Activated CD4-positive, alpha-beta T cell treated with anti-CD3 and anti-CD28 coated beads, Interleukin-2, amount 50 U/mL, for 24 hours (primary cell): ENCODE results near the gene TAOK3.

Experiments
- DNase-seq, 2 donors: peaks; one replicate each; pipeline ENCODE4 v3.0.0-alpha.2; 2020; ENCODE audit warnings: low read depth in 1 of 2, low spot score in 1 of 2

TAOK3 gene

DNA sequence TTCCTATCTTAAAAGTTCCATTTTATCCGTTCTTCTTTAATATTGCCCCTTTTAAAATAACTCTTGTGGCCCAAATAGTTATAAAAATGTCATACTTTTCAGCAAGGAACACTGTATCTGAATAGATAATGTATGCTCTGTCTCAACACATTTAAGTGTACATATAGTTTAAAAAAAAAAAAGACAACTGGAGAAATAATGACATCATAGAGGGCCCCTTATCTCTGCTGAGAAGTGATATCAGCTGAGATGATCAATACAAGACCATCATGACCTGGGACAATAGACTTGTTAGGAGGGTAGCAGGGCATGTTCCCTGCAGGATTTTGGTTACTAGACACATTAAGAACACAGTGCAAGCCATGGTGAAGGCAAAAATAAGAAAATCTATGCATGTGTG, 159.3 kb downstream of the TAOK3 start:
- DNase-seq: no peak

- DNase-seq: no peak
These were observed 160.1 kb downstream of the TAOK3 start for GRCh38 chr12:118212606-118213005.

- DNase-seq: no peak
These were observed 166.6 kb downstream of the TAOK3 start for GRCh38 chr12:118206107-118206412.

DNA sequence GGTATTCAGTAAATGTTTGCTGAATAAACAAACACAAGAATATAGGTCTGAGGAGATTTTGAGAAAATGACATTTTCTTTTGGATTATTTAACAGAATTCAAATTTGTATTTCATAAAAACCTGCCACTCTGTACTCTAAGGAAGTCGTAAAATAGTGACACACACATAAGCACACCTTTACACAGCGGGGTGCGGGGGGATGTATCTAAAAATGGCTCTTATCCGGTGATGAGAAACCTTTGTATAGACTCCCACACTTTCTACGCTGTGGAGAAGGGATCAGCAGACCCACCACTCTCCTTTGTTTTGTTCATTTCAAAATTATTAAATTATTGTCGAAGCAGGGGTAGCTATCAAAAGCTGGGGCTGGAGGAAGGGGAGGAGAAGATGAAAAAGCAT, 178.7 kb downstream of the TAOK3 start:
- no peak for DNase-seq

DNA sequence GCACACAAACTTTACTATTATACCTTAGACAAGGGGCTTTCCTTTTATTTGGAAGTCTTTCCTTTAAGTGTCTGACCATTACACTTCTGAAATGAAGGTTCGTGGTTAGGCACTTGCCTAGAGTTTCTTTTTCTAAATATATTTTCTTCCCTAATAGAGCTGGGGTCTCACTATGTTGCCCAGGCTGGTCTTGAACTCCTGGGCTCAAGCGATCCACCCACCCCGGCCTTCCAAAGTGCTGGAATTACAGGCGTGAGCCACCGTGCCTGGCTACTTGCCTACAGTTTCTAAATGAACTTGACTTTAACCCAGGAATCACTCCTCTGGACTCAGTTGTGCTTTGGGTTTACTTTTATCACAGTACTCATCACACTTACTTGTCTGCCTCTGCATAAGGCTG, 179.2 kb downstream of the TAOK3 start:
- DNase-seq: no peak

GRCh38 chr12:118190266-118190665, 182.4 kb downstream of the TAOK3 start:
- no peak for DNase-seq

- DNase-seq: no peak
These were observed 182.9 kb downstream of the TAOK3 start for GRCh38 chr12:118189741-118190191.

GRCh38 chr12:118188690-118189371, 183.9 kb downstream of the TAOK3 start:
- no peak for DNase-seq

GRCh38 chr12:118187751-118188435, 184.8 kb downstream of the TAOK3 start:
- DNase-seq: no peak

- DNase-seq: no peak
These were observed 186.9 kb downstream of the TAOK3 start for GRCh38 chr12:118185602-118186397.

DNA sequence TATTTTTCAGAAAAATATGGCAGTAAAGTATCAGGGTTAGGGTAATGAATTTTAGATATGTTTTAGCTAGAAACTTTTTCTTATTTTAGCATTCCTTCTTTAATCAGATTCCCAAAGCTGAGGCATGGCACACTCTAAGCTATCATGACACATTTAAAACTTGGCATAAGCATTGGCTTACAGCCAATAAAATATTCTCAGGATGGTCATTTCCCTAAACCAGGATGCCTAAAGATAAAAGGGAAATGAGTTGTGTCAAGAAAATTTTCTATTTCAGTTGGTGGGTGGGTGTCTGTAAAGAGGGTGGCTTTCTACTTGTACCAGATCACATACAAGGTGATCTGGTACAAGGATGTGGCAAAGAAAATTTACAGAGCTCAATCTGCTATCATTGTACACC, 189.0 kb downstream of the TAOK3 start:
- no peak for DNase-seq

GRCh38 chr12:118183155-118183554, 189.6 kb downstream of the TAOK3 start:
- DNase-seq: no peak

DNA sequence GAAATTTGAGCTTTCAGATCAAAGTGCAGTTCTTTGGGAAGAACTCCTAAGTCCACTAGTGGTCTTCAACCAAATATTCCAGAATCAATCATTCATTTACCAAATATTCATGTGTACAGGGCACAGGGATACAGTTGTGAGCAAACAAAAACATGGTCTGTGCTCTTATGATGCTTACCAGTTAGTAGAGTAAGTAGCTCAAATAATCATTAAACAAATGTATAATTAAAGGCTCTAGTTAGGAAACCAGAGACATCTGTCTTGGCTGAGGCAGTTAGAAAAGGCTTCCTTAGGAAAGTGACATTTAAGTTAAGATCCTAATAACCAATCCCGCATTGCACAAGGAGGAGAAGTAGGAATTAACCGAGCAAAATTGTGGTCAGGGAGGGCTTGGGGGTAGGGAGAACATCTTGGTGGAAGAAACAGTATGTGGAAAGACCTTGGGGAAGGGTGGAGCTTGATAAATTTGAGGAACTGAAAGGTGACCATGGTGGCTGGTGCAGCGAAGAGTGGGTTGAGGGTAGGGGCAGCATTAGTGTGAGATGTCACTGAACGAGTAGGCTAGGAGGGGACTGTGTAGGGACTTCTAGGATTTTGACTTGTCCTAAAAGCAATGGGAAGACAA, 196.8 kb downstream of the TAOK3 start:
- no peak for DNase-seq

GRCh38 chr12:118166946-118167345, 205.8 kb downstream of the TAOK3 start:
- DNase-seq: no peak

DNA sequence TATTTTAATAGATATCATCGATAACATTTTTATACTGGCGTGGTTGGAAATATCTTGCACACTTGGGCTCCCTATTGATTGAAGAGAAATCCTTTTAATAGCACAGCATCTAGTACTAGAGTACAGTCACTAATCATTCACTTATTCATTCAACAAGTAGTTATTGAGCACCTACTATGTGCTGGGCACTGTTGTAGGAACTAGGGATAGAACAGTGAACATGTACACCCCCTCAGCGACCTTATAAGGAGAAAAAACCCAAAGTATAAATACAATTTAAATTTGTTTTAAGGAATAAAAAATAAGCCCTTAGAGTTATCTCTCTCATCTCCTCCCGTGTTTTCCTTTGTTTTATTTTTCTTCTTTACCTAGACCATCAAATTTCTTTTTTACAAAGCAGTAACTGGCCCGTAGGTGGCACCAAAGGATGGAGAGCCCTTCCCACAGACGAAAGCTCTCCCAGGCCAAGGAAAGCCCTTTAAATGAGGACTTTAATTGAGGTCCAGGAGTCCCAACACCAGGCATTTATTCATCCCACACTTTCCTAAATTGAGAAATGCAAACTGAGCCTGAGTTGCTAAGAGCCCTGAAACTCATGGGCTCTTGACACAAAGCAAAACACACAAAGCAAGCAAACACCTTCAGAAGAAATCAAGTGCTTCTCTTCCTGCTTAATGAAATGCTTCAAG, 207.8 kb downstream of the TAOK3 start:
- DNase-seq: no peak

GRCh38 chr12:118160536-118160935, 212.2 kb downstream of the TAOK3 start:
- DNase-seq: no peak

DNA sequence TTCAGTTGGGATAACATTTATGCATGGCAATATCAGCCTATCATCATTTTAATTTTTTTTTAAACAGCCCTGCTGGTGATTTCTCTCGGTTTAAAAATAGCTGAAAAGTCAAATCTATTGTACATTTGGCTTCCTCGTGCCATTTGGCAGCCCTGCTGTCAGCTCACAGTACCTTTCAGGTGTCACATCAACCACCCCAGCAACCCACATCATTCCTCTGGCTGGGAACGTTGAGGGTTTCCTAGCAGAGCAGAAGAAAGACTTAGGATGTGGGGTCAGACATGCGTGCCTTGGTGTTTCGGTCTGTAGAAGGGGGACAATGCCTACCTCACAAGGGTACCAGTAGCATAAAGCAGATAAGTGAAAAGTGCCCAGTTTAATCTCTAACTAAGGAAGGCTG, 221.0 kb downstream of the TAOK3 start:
- no peak for DNase-seq

- DNase-seq: no peak
These were observed 222.1 kb downstream of the TAOK3 start for GRCh38 chr12:118150625-118151024.

DNA sequence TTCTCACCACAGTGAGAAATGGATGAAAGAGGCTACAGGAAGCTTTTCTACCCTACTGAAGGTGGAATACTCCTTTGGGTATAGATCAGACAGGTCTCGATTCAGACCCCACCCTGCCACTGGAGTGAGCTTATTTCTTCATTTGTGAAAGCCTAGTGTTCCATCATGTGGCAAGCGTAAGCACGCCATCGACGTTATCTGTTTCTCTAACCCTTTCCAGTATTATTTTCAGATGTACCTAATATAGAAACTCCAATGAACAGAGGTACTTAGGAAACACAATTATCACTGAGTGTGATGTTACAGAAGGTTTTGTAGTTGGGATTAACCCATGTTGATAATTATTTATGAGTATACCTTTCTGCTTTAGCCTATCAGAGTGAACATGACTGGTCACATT, 224.4 kb downstream of the TAOK3 start:
- no peak for DNase-seq

DNA sequence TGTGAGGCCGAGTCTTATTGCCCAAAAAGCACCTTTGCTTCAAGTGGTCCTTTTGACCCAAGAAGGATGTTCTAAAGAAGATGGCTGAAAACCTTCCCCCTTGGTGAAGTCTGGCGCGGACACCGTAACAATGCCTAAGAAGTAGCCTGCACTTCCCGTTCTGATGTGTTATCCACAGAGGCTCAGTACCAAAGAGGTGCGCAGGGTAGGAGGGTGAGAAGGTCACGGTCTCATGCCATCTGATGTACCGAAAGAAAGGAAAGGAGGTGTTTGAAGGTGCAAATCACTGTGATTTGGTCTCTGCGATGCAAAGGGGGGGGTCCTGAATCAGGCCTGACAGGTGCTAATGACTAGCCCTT, 226.9 kb downstream of the TAOK3 start:
- no peak for DNase-seq

DNA sequence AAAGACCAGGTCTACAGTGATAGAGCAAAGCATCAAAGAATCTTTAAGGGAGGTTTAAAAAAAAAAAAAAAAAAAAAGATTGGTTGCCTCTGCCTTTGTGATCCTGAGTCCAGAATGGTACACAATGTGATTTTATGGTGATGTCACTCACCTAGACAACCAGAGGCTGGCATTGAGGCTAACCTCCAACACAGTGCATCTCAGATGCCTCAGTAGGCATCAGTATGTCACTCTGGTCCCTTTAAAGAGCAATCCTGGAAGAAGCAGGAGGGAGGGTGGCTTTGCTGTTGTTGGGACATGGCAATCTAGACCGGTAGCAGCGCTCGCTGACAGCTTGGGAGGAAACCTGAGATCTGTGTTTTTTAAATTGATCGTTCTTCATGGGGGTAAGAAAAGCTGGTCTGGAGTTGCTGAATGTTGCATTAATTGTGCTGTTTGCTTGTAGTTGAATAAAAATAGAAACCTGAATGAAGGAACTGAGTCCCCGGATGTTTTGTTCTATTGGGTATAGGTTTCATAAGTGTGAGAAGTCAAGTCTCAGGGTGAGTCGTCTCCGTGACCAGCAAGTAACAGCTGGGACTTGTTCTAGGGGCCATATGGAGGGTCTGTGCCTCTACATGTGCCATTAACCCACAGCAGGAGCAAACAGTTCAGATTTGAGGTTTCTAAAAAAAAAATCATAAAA, 227.5 kb downstream of the TAOK3 start:
- DNase-seq: no peak
